Suprapubic skin (tissue), 4 donors: Measurements from ENCODE around the gene SF3A2.

Experiments used
- CTCF ChIP-seq, 2 donors: fragments of 200-600 bp in 1 of 2; fragments of 450-650 bp in 1 of 2; sonication (generic) in 1 of 2; IDR thresholded peaks; one replicate each; pipeline ENCODE4 v1.5.1; 2016 to 2019; ENCODE audit warnings: antibody characterized with exemption in 2 of 2, mild to moderate bottlenecking in 1 of 2, moderate library complexity in 1 of 2
- POLR2A ChIP-seq, 2 donors: fragments of 450-650 bp; IDR thresholded peaks; one replicate each; pipeline ENCODE4 v1.6.1; 2017; ENCODE audit warnings: antibody characterized with exemption in 2 of 2, mild to moderate bottlenecking in 2 of 2, moderate library complexity in 2 of 2
- POLR2AphosphoS5 ChIP-seq, 3 donors: sonication (generic); formaldehyde crosslinking; IDR thresholded peaks; one replicate each; pipeline ENCODE4 v1.6.1; 2017; ENCODE audit warnings: antibody characterized with exemption in 3 of 3

- no peak for TF ChIP-seq CTCF (IDR thresholded peaks at IDR 0.05)
- TF ChIP-seq POLR2AphosphoS5 (IDR thresholded peaks at IDR 0.05) = no peak
- TF ChIP-seq POLR2A (IDR thresholded peaks at IDR 0.05) = no peak
Measured at GRCh38 chr19:2236064-2236313, 635 bp upstream of the SF3A2 start.
